HL-60/S4 treated with retinoic acid at 250 ng/mL for 4 days and 3 days (cell line): ENCODE data around the gene ZNF564.
"Not testable (repeated sequence)": the region's sequence is repeated elsewhere in the genome, so short reads cannot be mapped to it uniquely, and the experiment has no call there.

Experiments used
- in situ Hi-C: fragments of 300-500 bp; cut with MboI; formaldehyde crosslinking; loops from 2 replicates; pipeline ENCODE4 v1.7.0; 2022; ENCODE audit warnings: low sequenced_read_pairs

Gene ZNF564

DNA sequence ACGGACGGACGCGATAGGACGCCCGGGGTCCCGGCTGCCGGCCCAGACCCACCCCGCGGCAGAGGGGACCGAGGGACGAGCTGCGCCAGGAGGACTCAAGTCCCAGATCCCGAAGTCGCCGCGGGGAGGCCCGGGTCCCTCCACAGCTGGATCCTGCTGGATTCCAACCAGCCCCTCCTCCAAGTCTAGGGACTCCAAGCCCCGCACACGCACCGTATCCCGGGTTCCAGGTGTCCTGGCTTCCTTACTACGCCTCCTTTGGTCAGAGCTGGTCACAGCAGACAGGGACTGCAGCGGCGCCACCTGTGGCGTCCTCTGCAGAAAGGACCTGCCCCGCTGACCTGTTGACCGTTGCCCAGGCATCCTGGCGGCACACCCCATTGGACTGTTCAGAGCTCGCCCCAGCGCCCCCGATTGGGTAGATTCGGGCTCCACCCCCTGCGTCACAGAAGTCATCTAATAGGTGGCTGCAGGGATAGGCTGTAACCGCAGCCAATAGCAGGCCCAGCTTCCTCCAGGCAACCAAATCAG, 37.7 kb downstream of the ZNF564 start:
- in situ Hi-C loops: no loop called here

DNA sequence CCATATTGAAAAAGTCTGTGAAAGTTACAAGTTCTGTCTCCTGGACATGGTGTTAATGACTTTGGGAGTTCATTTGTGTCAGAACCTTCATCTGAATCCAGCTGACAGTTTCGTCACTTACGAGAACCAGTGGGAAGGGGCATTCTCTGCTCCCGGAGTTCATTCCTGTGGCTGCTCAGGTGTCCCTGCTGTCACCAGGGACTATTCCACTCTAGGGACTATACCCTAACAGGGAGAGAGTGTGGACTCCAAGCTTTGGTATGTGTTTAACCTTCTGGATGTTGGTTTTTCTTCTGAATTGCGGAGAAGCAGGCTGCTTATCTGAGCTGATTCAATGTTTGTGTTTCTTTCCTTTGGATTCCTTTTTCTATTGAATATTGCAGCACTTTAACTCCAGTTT, 54.2 kb downstream of the ZNF564 start:
- in situ Hi-C loops: no loop called here

DNA sequence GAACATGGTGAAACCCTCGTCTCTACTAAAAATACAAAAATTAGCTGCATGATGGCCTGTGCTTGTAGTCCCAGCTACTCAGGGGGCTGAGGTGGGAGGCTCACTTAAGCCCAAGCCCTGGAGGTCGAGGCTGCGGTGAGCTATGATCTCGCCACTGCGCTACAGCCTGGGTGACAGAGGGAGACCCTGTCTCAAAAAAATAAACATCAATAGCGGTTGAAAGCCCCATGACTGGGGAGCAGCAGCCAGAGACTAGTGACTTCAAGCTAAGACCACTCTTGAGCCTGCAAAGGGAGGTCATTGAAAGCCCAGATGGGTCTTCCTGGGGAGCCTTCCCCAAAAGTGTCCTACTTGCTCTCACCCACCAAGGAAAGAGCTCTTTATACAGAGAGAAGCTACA, 54.8 kb downstream of the ZNF564 start:
- in situ Hi-C loops: no loop called here

DNA sequence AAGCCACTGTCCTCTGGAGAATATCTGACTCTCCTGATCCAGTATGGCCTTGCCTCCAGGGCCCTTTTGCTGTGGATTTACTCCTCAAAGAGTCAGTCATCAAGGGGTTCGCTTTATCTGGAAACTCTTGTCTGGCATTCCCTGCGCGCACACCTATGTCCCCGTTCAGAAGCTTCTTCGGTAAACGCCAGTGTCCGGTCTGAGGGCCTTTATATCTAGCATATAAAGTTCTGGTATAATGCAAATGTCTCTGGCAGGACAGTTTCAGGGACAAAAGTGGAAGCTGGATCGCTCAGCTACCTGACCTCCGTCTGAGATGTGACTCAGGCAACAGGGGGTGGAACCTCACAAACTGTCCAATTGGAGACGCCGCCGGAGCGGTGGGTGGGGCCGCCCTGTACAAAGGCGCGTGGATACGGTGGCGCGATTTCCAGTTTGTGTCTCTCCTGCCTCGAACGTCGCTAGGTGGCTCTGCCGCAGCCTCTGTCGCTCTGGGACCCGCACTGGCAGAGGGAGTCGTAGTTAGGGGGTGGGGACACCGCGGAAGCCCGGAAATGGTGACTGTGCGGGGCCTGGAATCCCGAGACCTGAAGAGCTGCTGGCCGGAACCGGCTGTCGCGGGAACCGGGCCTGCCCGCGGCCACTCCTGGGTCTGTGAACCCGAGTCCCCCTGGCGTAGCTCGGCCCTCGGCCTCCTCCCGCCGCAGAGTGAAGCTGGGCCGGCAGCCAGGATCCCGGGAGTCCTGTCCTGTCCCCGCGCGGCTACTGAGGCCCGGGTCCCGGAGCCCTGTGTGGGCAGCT, 56.1 kb downstream of the ZNF564 start:
- in situ Hi-C loops: no loop called here

- in situ Hi-C loops: no loop called here
Measured at GRCh38 chr19:12494260-12494860, 56.9 kb downstream of the ZNF564 start.

DNA sequence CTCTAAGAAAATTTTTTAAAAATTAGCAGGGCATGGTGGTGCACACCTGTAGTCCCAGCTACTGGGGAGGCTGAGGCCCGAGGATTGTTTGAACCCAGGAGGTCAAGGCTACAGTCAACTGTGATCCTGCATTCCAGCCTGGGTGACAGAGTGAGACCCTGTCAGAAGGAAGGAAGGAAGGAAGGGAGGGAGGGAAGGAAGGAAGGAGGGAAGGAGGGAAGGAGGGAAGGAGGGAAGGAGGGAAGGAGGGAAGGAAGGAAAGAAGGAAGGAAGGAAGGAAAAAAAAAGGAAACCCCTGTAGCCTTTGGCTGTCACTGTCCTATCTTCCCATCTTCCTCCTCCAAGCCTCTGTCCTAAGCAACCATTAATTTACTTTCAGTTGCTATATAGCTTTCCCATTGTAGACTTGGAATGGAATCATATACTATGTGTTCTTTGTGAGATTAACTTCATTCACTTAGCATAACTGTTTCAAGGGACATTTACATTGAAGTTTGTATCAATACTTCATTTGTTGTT, 65.0 kb downstream of the ZNF564 start:
- in situ Hi-C loops: not testable (repeated sequence)

- in situ Hi-C loops: no loop called here
Measured at GRCh38 chr19:12485571-12485970, 65.7 kb downstream of the ZNF564 start.

GRCh38 chr19:12485052-12485416, 66.2 kb downstream of the ZNF564 start:
- in situ Hi-C loops: no loop called here

- in situ Hi-C loops: no loop called here
Measured at GRCh38 chr19:12484371-12485051, 66.8 kb downstream of the ZNF564 start, which contains the start of gene ZNF709. TSS of gene ZNF709 (minus strand) at chr19:12484816. CDS start at chr19:12484657, 159 bp downstream.

GRCh38 chr19:12484011-12484370, 67.3 kb downstream of the ZNF564 start:
- in situ Hi-C loops: no loop called here

- in situ Hi-C loops: no loop called here
Measured at GRCh38 chr19:12482509-12482886, 68.8 kb downstream of the ZNF564 start.

GRCh38 chr19:12481781-12482508, 69.3 kb downstream of the ZNF564 start:
- in situ Hi-C loops: no loop called here

- in situ Hi-C loops: no loop called here
Measured at GRCh38 chr19:12478234-12478941, 72.9 kb downstream of the ZNF564 start.
